NCI-H526 (cell line): ENCODE results near the gene SGIP1.

Experiments
- DNase-seq, 2 experiments: peaks; one replicate each; lab custom pipeline; 2025; lab: John Stamatoyannopoulos, UW

SGIP1 gene, protein sequence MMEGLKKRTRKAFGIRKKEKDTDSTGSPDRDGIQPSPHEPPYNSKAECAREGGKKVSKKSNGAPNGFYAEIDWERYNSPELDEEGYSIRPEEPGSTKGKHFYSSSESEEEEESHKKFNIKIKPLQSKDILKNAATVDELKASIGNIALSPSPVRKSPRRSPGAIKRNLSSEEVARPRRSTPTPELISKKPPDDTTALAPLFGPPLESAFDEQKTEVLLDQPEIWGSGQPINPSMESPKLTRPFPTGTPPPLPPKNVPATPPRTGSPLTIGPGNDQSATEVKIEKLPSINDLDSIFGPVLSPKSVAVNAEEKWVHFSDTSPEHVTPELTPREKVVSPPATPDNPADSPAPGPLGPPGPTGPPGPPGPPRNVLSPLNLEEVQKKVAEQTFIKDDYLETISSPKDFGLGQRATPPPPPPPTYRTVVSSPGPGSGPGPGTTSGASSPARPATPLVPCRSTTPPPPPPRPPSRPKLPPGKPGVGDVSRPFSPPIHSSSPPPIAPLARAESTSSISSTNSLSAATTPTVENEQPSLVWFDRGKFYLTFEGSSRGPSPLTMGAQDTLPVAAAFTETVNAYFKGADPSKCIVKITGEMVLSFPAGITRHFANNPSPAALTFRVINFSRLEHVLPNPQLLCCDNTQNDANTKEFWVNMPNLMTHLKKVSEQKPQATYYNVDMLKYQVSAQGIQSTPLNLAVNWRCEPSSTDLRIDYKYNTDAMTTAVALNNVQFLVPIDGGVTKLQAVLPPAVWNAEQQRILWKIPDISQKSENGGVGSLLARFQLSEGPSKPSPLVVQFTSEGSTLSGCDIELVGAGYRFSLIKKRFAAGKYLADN

GRCh38 chr1:66533804-66534740 lies at the start of gene SGIP1:
Gene SGIP1, plus strand, starts transcription at chr1:66534153. Its CDS starts 206 bp downstream, at chr1:66534359.
- DNase-seq = peak; percentile 93 to 95

DNA sequence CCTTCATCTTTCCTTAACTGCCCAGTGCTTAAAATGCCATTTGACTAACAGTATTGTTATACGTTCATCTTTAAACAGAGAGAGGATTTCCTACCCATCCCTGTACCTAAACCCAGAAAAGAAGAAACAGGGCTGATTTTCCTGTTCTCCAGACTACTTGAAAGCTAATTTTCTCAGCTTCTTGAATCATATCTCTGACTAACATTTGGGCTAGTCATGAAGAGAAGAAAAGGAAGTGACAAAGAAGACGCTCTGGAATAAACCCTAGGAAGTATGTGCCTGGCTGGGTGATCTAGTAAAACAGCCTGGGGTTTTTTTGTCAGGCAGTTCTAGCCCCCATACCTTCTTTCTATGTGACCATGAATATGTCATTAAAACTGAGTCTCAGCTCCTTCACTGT lies 44.8 kb upstream of the SGIP1 start:
- DNase-seq = no peak

DNA sequence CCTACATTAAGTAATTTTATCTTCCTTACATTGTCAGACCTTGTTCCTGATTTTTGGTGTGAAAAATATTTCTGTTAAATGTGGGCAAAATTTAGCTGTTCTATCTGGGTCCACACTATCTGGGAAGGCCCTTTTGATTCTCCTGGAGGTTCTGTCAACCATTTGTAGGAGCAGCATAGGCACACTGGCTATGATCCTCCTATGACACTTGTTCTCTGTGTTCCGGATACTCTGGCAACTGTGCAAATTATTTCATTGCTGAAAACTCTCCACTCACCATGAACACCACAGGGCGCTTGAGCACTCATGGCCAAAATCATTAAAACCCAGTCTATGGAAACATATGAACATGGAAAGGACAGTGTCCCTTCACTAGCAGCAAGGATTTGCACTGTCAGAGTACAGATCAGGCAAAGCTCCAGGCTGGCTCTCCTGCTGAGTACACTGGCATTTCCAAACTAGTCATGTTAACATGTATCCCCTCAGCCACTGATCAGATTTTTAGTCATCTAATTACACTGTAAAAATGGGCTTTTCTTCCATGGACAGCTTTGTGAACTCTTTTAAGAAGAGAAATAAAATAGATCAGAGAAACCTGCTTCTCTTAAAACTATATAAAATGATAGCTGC lies 43.9 kb upstream of the SGIP1 start:
- DNase-seq = no peak

GRCh38 chr1:66490816-66491215 lies 43.1 kb upstream of the SGIP1 start:
- no peak for DNase-seq

DNA sequence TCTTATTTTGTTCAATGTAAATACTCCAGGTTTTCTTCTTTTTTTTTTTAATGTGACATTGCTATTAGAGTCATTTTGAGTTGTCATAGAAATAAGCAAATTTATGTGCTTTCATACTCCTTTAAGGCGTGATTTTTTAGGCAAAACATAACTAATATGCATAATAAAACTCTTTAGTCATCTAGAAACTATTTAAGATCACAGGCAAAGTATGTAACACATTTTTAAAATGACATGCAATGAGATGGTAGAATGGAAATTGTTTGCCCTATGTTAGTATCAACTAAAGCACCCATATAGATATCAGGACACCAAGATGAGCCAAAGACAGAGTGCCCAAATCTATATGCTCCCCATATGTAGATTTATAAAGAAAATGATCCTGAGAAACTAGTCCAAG lies 41.5 kb upstream of the SGIP1 start:
- no peak for DNase-seq

DNA sequence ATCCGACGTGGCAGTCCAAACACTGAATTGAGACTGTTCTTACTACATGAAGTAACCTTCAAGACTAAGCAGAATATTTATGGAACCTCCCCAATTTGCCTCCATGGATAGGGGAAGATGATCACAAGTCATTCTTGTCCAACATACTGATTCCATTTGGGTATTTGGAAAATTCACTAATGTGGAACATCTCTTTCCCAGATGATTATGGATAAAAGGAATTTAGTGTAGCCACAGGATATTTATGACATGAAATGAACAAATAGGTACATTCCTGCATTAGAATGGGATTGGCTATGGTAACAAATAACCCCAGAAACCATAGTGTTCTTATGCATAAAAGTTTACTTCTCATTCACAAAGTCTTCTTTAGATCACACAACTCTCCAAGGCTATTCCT lies 40.2 kb upstream of the SGIP1 start:
- no peak for DNase-seq

DNA sequence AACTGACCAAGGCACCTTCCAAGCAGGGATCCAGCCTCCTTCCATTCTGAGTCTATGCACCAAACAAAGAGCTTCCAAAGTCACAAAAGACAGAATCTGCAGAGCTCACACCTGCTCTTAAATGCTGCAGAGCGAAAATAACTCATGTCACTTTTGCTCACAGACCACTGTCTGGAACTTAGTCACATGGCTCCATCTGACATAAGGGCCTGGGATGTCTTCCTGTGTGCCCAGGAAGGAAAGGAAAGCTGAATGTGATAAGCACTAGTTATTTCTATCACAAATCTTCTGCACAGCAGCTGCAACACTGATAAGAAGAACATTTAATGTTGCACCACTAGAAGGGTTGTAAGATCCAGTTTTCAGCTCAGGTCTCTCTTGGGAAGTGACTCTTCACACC lies 39.5 kb upstream of the SGIP1 start:
- DNase-seq = no peak

DNA sequence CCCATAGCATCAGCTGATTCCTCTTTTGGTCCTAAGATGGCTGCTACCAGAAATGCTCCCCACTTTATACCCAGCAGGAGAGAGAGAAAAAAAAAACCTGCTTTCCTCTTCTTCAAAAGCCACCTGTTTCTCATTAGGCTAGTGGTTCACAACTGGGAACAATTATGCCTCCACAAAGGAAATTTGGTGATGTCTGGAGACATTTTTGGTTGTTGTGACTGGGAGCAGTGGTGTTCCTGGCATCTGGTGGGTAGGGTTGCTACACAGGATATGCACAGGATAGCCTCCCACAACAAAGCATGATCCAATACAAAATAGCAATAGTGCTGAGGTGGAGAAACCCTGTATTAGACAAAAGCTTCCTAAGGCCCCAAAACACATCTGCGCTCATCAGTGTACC lies 38.5 kb upstream of the SGIP1 start:
- no peak for DNase-seq

GRCh38 chr1:66497910-66498309 lies 36.0 kb upstream of the SGIP1 start:
- DNase-seq = no peak

DNA sequence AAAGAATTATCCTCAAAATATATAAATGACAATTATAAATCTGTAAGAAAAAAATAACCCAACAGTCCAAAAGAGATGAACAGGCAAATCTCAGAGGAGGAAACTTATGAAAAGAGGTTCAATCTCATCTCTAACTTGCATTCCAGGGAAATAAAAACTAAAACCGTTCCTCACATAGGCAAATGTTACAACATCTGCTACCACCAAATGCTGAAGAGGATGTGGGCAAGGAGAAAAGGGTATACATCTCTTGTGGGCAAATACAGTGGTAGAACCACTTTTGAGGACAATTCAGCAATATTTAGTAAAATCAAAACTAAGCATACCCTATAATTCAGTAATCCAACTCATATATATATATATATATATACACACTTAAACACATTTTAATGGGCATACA lies 33.7 kb upstream of the SGIP1 start:
- DNase-seq = no peak

DNA sequence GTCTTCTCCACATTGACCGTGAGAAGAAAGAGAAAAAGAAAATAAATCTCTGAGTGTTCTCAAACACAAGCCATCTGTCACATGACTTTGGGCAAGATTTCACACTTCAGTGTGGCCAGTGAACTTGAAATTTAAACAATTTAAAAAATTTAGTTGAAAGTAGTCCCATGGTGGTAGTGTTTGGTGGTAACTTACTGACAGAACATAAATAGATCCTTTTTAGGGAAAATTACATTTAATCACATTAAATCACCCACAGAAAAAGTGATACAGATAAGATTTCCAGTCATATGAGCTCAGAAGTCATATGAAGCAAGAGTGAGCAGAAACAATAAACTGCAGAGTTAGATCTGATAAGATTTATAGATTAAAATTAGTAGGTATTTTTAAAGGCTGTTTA lies 31.9 kb upstream of the SGIP1 start:
- no peak for DNase-seq

DNA sequence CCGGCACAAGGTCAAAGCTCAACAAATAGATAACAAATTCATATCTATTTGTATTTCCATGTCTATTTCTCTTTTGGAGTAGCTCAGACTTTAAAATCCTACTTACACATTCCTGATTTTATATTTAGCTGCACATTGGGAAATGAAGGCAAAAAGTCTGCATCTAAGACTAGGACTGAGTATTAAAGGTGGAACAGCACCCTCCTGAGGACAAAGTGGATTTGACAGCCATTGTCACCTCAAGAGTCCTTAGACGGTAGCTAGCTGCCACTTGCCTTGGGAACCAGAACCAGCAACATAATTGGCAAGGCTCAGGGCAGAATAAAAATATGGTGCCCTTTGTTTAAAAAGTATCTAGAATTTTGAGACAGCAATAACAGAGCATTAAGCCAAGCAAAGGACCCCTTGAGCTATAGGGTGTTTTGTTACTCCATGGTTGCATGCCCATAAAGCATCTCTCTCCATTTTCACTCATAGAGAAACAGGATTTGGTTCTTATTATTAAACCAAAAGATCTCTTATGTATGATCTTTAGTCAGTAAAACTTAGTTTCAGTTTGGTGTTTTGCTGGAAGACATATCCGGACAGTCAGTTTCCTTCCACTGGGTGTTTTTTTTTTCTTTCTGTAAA lies 30.0 kb upstream of the SGIP1 start:
- peak; percentile 32 to 87 for DNase-seq

GRCh38 chr1:66505671-66506392 lies 28.1 kb upstream of the SGIP1 start:
- DNase-seq = no peak

- DNase-seq = no peak
Observed at GRCh38 chr1:66506393-66506687, 27.6 kb upstream of the SGIP1 start.

DNA sequence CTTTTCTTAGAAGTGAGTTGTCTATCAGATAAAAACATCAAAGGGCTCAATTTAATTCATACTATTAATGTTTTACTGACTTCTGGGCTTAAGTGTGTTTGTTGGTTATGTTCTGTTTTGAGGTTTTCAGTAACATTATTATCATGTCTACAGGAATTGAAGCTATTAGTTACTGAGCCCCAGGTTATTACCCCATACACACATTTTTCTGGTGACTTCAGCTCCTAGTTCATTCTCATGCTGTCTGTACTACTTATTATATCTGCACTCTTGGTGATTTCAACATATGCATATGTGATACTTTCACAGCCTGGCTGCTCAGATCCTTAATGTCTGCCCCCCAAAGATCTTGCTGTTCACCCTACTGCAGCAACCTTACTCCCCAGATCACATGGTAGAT lies 27.0 kb upstream of the SGIP1 start:
- no peak for DNase-seq

DNA sequence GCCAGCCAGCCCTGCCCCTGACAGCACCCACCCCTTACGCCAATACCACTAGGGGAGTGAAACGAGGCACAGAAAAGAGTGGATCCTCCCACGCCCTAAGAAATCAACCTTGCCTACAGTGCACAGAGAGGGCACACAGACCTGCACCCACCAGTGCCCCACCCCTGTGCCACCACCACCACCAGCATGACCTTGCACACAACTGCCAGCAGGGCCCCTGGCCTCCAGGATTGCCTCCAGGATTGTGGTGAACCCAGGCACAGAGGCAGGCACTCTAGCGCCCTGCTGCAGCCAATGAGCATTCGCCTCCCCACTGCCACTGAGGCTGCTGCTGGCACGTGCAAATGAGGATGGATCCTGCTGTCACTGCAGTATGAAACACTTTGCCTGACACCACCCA lies 23.5 kb upstream of the SGIP1 start:
- no peak for DNase-seq

DNA sequence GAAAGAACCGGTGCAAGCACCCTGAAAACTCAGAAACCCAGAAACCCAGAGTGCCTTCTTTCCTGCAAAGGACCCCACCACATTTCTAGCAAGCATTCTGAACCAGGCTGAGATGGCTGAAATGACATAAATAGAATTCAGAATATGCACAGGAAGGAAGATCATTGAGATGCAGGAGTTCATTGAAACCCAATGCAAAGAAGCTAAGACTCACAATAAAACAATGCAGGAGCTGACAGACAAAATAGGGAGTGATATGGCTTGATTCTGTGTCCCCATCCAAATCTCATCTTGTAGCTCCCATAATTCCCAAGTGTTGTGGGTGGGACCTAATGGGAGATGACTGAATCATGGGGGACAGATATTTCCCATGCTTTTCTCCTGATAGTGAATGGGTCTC lies 22.8 kb upstream of the SGIP1 start:
- no peak for DNase-seq

DNA sequence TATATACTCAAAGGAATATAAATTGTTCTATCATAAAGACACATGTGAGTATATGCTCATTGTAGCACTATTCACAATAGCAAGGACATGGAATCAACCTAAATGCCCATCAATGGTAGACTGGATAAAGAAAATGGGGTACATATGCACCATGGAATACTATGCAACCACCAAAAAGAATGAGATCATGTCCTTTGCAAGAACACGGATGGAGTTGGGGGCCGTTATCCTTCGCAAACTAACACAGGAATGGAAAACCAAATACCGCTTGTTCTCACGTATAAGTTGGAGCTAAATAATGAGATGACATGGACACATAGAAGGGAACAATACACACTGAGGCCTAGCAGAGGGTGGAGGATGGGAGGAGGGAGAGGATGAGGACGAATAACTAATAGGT lies 16.0 kb upstream of the SGIP1 start:
- DNase-seq = no peak

DNA sequence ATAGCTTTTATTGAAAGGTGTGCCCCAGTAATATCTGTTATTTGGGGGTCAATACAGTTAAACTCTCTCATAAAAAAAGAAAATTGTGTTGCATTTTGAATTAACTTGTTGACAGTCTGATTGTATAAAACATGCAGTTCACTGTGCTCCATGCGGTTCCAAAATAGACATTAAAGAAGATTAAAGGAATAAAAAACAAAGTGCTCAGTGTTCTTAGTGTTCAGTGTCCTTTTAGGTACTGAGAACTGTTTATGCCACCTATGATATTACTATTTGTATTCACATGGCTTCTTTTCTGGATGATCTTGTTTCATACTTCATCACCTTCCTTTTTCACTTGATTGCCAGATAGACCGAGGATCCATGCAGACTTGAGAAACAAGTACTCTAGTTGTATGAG lies 15.3 kb upstream of the SGIP1 start:
- DNase-seq = no peak

- no peak for DNase-seq
Observed at GRCh38 chr1:66519992-66520391, 14.0 kb upstream of the SGIP1 start.

- no peak for DNase-seq
Observed at GRCh38 chr1:66520655-66521054, 13.3 kb upstream of the SGIP1 start.
